IMR-90 (cell line): ENCODE results near the gene CABP7. TPM values are rescaled to one million over a fixed set of nuclear protein-coding genes. Genes with fewer than 3 reads are reported as not detected.
A peak's percentile ranks its signal among the peaks of the same experiment; 100 is the strongest.

ENCODE experiments used
- ATAC-seq: fragments of 200-7000 bp; cut with Tn5 transposase; 2 replicates; pipeline ENCODE4 v1.9.1; 2020; ENCODE audit warnings: low read depth, mild to moderate bottlenecking, moderate library complexity
- BruUV-seq: library from RNA; stranded (reverse); fragments of 400-500 nt; replicated peaks from 2 replicates; lab custom pipeline; 2021; lab: Mats Ljungman, UMichigan
- CTCF ChIA-PET: fragments of 300-600 bp; formaldehyde crosslinking; extraction: SDS; loops from one replicate; lab custom pipeline; 2021; ENCODE audit warnings: antibody characterized with exemption; lab: Yijun Ruan, JAX
- POLR2A ChIA-PET: fragments of 300-600 bp; sonication (Branson Sonifier 250); formaldehyde crosslinking; loops from one replicate; lab custom pipeline; 2022; ENCODE audit warnings: antibody characterized with exemption; ENCODE audit not compliant: unreplicated experiment; lab: Charles Lee
- DNase-seq: peaks from one replicate; pipeline ENCODE4 v3.0.0; 2013
- H2AFZ ChIP-seq: replicated peaks from 2 replicates; pipeline ENCODE3; 2013; ENCODE audit warnings: low read length, mild to moderate bottlenecking; ENCODE audit not compliant: poor library complexity
- H2AK5ac ChIP-seq: 2 replicates; pipeline ENCODE4 v1.6.1; 2013; ENCODE audit warnings: low read depth, low read length, inconsistent platforms
- H2AK9ac ChIP-seq: replicated peaks from 2 replicates; pipeline ENCODE3; 2013; ENCODE audit warnings: mild to moderate bottlenecking, low read depth, low read length, moderate library complexity; ENCODE audit not compliant: poor library complexity
- H2BK120ac ChIP-seq: 2 replicates; pipeline ENCODE4 v1.6.1; 2013; ENCODE audit warnings: low read depth, low read length, inconsistent platforms
- H2BK15ac ChIP-seq: 3 replicates; pipeline ENCODE4 v1.6.1; 2013; ENCODE audit warnings: low read depth, low read length, inconsistent platforms
- H2BK20ac ChIP-seq: 2 replicates; pipeline ENCODE4 v1.6.1; 2013; ENCODE audit warnings: low read depth, mild to moderate bottlenecking, inconsistent platforms, low read length, moderate library complexity
- H2BK5ac ChIP-seq: 2 replicates; pipeline ENCODE4 v1.6.1; 2013; ENCODE audit warnings: mild to moderate bottlenecking, low read depth, low read length, inconsistent platforms; ENCODE audit not compliant: poor library complexity, severe bottlenecking
- H3K14ac ChIP-seq: replicated peaks from 2 replicates; pipeline ENCODE4 v1.6.1; 2013; ENCODE audit warnings: low read depth, low read length, inconsistent platforms
- H3K18ac ChIP-seq: 2 replicates; pipeline ENCODE4 v1.6.1; 2013; ENCODE audit warnings: low read depth, low read length, control low read depth
- H3K23ac ChIP-seq: 2 replicates; pipeline ENCODE4 v1.6.1; 2013; ENCODE audit warnings: low read depth, low read length, inconsistent platforms
- H3K27ac ChIP-seq: 2 replicates; pipeline ENCODE4 v1.5.1; 2013; ENCODE audit warnings: mild to moderate bottlenecking, control low read depth, low read length; ENCODE audit not compliant: insufficient read depth
- H3K27me3 ChIP-seq: 2 replicates; pipeline ENCODE4 v1.6.1; 2013; ENCODE audit warnings: low read length; ENCODE audit not compliant: control insufficient read depth, insufficient read depth
- H3K36me3 ChIP-seq: 2 replicates; pipeline ENCODE4 v1.6.1; 2013; ENCODE audit warnings: low read length, mixed read lengths; ENCODE audit not compliant: control insufficient read depth, insufficient read depth
- H3K4ac ChIP-seq: 2 replicates; pipeline ENCODE4 v1.6.1; 2013; ENCODE audit warnings: low read depth, low read length, inconsistent platforms
- H3K4me1 ChIP-seq: 2 replicates; pipeline ENCODE4 v1.6.1; 2013; ENCODE audit warnings: low read length, mixed read lengths; ENCODE audit not compliant: control insufficient read depth, insufficient read depth
- H3K4me2 ChIP-seq: 2 replicates; pipeline ENCODE4 v1.6.1; 2013; ENCODE audit warnings: low read depth, mild to moderate bottlenecking, control low read depth, low read length, moderate library complexity
- H3K4me3 ChIP-seq: 2 replicates; pipeline ENCODE4 v1.5.1; 2013; ENCODE audit warnings: low read depth, mild to moderate bottlenecking, control low read depth, low read length, moderate library complexity; ENCODE audit not compliant: insufficient read depth
- H3K56ac ChIP-seq: 2 replicates; pipeline ENCODE4 v1.6.1; 2013; ENCODE audit warnings: low read length, inconsistent platforms; ENCODE audit not compliant: insufficient read depth; ENCODE audit errors: extremely low read depth
- H3K79me1 ChIP-seq, 2 experiments: 2 replicates each; pipeline ENCODE4 v1.6.1; 2013; ENCODE audit warnings: low read length in 2 of 2, inconsistent platforms in 1 of 2, low read depth in 1 of 2
- H3K9ac ChIP-seq: 2 replicates; pipeline ENCODE4 v1.6.1; 2013; ENCODE audit warnings: low read depth, low read length, control low read depth
- H3K9me1 ChIP-seq: 2 replicates; pipeline ENCODE4 v1.6.1; 2013; ENCODE audit warnings: low read length, inconsistent platforms; ENCODE audit not compliant: insufficient read depth
- H3K9me3 ChIP-seq: 2 replicates; pipeline ENCODE4 v1.6.1; 2013; ENCODE audit warnings: low read length; ENCODE audit not compliant: control insufficient read depth, insufficient read depth
- H4K20me1 ChIP-seq: 2 replicates; pipeline ENCODE4 v1.6.1; 2013; ENCODE audit warnings: low read length, inconsistent platforms; ENCODE audit not compliant: insufficient read depth
- H4K5ac ChIP-seq: 2 replicates; pipeline ENCODE4 v1.6.1; 2013; ENCODE audit warnings: mild to moderate bottlenecking, low read depth, low read length, control low read depth
- H4K8ac ChIP-seq, 2 experiments: 2 replicates each; pipeline ENCODE4 v1.6.1; 2013; ENCODE audit warnings: low read depth in 2 of 2, low read length in 2 of 2, control low read depth in 1 of 2, inconsistent platforms in 1 of 2
- H4K91ac ChIP-seq: 2 replicates; pipeline ENCODE4 v1.6.1; 2013; ENCODE audit warnings: low read depth, low read length, inconsistent platforms; ENCODE audit not compliant: insufficient read depth
- CEBPB ChIP-seq: IDR thresholded peaks from 2 replicates; pipeline ENCODE4 v1.6.1; 2012; ENCODE audit warnings: low read depth, low read length, improper control_type of control experiment
- CTCF ChIP-seq: conservative IDR thresholded peaks from 2 replicates; pipeline ENCODE4 v1.5.1; 2012; ENCODE audit warnings: mild to moderate bottlenecking, low read depth, low read length, improper control_type of control experiment
- ELK1 ChIP-seq: fragments of 150-350 bp; IDR thresholded peaks from 2 replicates; pipeline ENCODE4 v1.6.1; 2016; ENCODE audit warnings: low read depth, mild to moderate bottlenecking, low read length, moderate library complexity, borderline replicate concordance
- MAFK ChIP-seq: IDR thresholded peaks from 2 replicates; pipeline ENCODE4 v1.6.1; 2012; ENCODE audit warnings: low read depth, low read length, improper control_type of control experiment
- MAZ ChIP-seq: IDR thresholded peaks from 2 replicates; pipeline ENCODE4 v1.6.1; 2012; ENCODE audit warnings: low read depth, mild to moderate bottlenecking, low read length, improper control_type of control experiment, moderate library complexity, borderline replicate concordance
- NFE2L2 ChIP-seq: fragments of 150-350 bp; IDR thresholded peaks from 2 replicates; pipeline ENCODE4 v1.6.1; 2016; ENCODE audit warnings: low read depth, mild to moderate bottlenecking, low read length
- POLR2A ChIP-seq: IDR thresholded peaks from 2 replicates; pipeline ENCODE4 v1.6.1; 2012; ENCODE audit warnings: mild to moderate bottlenecking, low read depth, low read length
- RAD21 ChIP-seq: IDR thresholded peaks from 2 replicates; pipeline ENCODE4 v1.6.1; 2012; ENCODE audit warnings: low read length, improper control_type of control experiment
- RCOR1 ChIP-seq: IDR thresholded peaks from 2 replicates; pipeline ENCODE4 v1.6.1; 2012; ENCODE audit warnings: mild to moderate bottlenecking, low read length, improper control_type of control experiment; ENCODE audit not compliant: insufficient replicate concordance
- SMC3 ChIP-seq: fragments of 150-350 bp; IDR thresholded peaks from 2 replicates; pipeline ENCODE4 v1.6.1; 2016; ENCODE audit warnings: low read depth, mild to moderate bottlenecking, antibody characterized with exemption, low read length, moderate library complexity
- WGBS, 2 experiments: methylation state at CpG; one replicate each; pipeline versions ENCODE4 v1.1.5 to v1.1.7; 2013; ENCODE audit warnings: missing lambda C conversion rate in 2 of 2; ENCODE audit not compliant: insufficient read length in 1 of 2; ENCODE audit errors: extremely low coverage in 2 of 2; 5-methylcytosine and 5-hydroxymethylcytosine counted together
- dilution Hi-C: fragments of 300-500 bp; cut with HindIII; formaldehyde crosslinking; loops from one replicate; pipeline ENCODE4 v1.14.3; 2018; ENCODE audit warnings: low sequenced_read_pairs; ENCODE audit not compliant: unreplicated experiment
- in situ Hi-C: fragments of 300-500 bp; cut with MboI; formaldehyde crosslinking; loops from 3 replicates; pipeline ENCODE4 v1.14.3; 2019; ENCODE audit warnings: low sequenced_read_pairs, inconsistent platforms, mixed read lengths
- intact Hi-C: fragments of 100-400 bp; cut with micrococcal nuclease; formaldehyde crosslinking; loops from 2 replicates; pipeline ENCODE4 v1.10.0; 2022
- polyA plus RNA-seq, 3 experiments: library from polyadenylated mRNA; depleted of rRNA; stranded (reverse); fragments of >200 nt; gene quantifications; 2 replicates each; pipeline ENCODE4 v1.2.3, GENCODE V29; 2012; ENCODE audit warnings: low replicate concordance in 1 of 3
- total RNA-seq: library from RNA; depleted of rRNA; stranded (reverse); fragments of >200 nt; gene quantifications from 2 replicates; pipeline ENCODE4 v1.2.3, GENCODE V29; 2012

CABP7 gene
- total and polyA plus RNA-seq, 2 of the 4 experiments (the other 2 are of a cell fraction) = under 0.01 to 0.03 TPM

GRCh38 chr22:29673361-29674066, 46.3 kb upstream of the CABP7 start:
- ATAC-seq = no peak
- no TSS peak for BruUV-seq
- WGBS, 2 experiments = 98% methylated on average over 6 of the region's 14 CpGs; no CpG with 5 or more reads in 1 of the 2 experiments

More at GRCh38 chr22:29673361-29674066, 46.3 kb upstream of the CABP7 start:
- H3K23ac ChIP-seq = no peak overlapping the region
- peaks cover 73% of the 10 kb centered on the region for H3K36me3 ChIP-seq
- H3K79me1 ChIP-seq = peaks cover 6 to 14% of the 10 kb centered on the region in 2 experiments; a peak in 1 of 4 replicates
- no peak overlapping the region for H3K27ac ChIP-seq
- H3K56ac ChIP-seq = no peak overlapping the region
- H3K9me1 ChIP-seq = peaks cover 3% of the 10 kb centered on the region; the same call in 1 of the 2 replicates
- ChIA-PET POLR2A (no interaction called here), CTCF (interaction anchor here (1.5 kb wide), 1 partner anchor 16 kb away, joined by 4 read pairs; no protein-coding TSS in a partner anchor)
- no peak overlapping the region for H2BK15ac ChIP-seq
- H3K4me1 ChIP-seq = peaks cover under 1% of the 10 kb centered on the region; the same call in 1 of the 2 replicates
- dilution Hi-C loops = no loop called here
- no peak overlapping the region for H3K4me2 ChIP-seq
- no peaks in the 10 kb centered on the region for H3K9me3 ChIP-seq
- H3K4ac ChIP-seq = no peak overlapping the region
- no peak overlapping the region for H3K9ac ChIP-seq
- no peak overlapping the region for H3K4me3 ChIP-seq
- H3K27me3 ChIP-seq = no peaks in the 10 kb centered on the region
- TF ChIP-seq CTCF = no peak
- no peak for TF ChIP-seq NFE2L2
- no peak for TF ChIP-seq MAZ
- TF ChIP-seq RCOR1 = no peak
- TF ChIP-seq ELK1 = no peak
- no peak for TF ChIP-seq MAFK
- no peak for TF ChIP-seq POLR2A
- TF ChIP-seq CEBPB = no peak
- TF ChIP-seq SMC3 = no peak
- no peak for TF ChIP-seq RAD21
- no peak overlapping the region for H4K8ac ChIP-seq
- no peak overlapping the region for H2AK9ac ChIP-seq
- no peak overlapping the region for H4K5ac ChIP-seq
- no peak overlapping the region for H4K91ac ChIP-seq
- no peak overlapping the region for H3K14ac ChIP-seq
- H4K20me1 ChIP-seq = peaks cover 4% of the 10 kb centered on the region
- intact Hi-C loops = no loop called here
- no peak overlapping the region for H2AK5ac ChIP-seq
- no peak overlapping the region for H3K18ac ChIP-seq
- H2BK120ac ChIP-seq = no peak overlapping the region
- no peak overlapping the region for H2BK20ac ChIP-seq
- H2BK5ac ChIP-seq = no peak overlapping the region
- H2AFZ ChIP-seq = peak overlapping the region; percentile 15
- DNase-seq = no peak
- in situ Hi-C loops = no loop called here
